GM13976 (cell line): ENCODE measurements around the gene TMEM240.
"Not testable (repeated sequence)": the region's sequence is repeated elsewhere in the genome, so short reads cannot be mapped to it uniquely, and the experiment has no call there.

Source experiments
- DNase-seq: peaks from one replicate; pipeline ENCODE4 v3.0.0; 2012; ENCODE audit warnings: low spot score
- CTCF ChIP-seq: IDR thresholded peaks from 2 replicates; pipeline ENCODE4 v1.5.1; 2012; ENCODE audit warnings: borderline replicate concordance, mild to moderate bottlenecking; ENCODE audit not compliant: insufficient read depth; ENCODE audit errors: extremely low read depth, missing control alignments, control extremely low read depth
- in situ Hi-C: fragments of 300-500 bp; cut with MboI; formaldehyde crosslinking; loops from one replicate; pipeline ENCODE4 v1.12.0; 2022; ENCODE audit warnings: low sequenced_read_pairs, mixed read lengths, inconsistent platforms; ENCODE audit not compliant: unreplicated experiment

TMEM240 gene

GRCh38 chr1:1507305-1507704, 33.1 kb downstream of the TMEM240 start:
- DNase-seq = no peak
- in situ Hi-C loops = no loop called here
- no peak for TF ChIP-seq CTCF

DNA sequence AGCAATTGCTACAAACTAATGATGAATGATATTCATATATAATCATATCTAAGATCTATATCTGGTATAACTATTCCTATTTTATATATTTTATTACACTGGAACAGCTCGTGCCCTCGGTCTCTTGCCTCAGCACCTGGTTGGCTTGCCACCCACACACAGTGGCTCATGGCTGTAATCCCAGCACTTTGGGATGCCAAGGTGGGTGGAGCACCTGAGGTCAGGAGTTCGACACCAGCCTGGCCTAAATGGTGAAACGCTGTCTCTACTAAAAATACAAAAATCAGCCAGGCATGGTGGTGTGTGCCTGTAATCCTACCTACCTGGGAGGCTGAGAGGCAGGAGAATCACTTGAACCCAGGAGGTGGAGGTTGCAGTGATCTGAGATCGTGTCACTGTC, 34.6 kb downstream of the TMEM240 start:
- in situ Hi-C loops, DNase-seq: not testable (repeated sequence)

DNA sequence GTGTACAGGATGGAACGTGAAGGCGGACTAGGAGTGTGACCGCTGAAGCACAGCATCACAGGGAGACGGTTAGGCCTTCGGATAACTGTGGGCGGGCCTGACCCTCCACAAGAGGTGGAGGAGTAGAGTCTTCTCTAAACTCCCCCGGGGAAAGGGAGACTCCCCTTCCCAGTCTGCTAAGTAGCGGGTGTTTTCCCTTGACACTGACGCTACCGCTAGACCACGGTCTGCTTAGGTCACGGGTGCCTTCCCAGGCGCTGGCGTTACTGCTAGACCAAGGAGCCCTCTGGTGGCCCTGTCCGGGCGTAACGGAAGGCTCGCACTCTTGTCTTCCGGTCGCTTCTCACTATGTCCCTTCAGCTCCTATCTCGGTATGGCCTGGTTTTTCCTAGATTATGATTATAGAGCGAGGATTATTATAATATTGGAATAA, 35.0 kb downstream of the TMEM240 start:
- TF ChIP-seq CTCF = peak; percentile 1
- DNase-seq, in situ Hi-C loops: not testable (repeated sequence)

DNA sequence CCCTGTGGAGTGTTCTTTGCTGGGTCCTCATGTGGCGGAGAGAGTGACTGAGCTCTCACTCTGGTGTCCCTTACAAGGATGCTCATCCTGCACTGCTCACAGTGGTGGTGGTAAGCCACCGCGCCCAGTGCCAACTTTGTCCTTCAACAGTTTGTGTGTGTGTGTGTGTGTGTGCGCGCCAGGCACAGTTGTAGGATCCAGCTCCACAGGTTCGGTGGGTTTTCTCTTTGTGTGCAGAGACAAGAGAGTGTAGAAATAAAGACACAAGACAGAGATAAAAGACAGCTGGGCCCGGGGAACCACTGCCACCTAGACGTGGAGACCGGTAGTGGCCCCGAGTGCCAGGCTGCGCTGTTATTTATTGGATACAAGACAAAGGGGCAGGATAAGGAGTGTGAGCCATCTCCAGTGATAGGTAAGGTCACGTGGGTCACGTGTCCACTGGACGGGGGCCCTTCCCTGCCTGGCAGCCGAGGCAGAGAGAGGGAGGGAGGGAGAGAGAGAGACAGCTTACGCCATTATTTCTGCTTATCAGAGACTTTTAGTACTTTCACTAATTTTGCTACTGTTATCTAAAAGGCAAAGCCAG, 35.6 kb downstream of the TMEM240 start:
- DNase-seq = peak; percentile 63
- peak; percentile 47 for TF ChIP-seq CTCF
- in situ Hi-C loops = not testable (repeated sequence)

DNA sequence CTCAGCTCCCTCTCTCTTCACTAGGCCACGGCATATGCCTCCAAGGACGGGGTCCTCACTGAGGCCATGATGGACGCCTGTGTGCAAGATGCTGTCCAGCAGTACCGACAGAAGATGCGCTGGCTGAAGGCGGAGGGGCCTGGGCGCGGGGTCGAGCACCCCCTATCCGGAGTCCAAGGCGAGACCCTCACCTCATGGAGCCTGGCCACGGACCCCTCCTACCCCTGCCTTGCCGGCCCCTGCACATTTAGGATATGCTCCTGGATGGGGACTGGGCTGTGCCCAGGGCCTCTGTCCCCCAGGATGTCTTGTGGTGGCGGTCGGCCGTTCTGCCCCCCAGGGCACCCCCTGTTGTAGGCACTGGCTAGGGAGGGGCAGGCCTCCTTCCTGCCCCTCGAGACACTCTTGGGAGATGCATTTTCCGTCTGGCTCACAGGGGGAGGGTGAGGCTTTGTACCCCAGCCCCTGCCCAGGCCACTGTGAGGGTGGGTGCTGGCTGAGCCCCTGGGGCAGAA, 44.9 kb downstream of the TMEM240 start:
- DNase-seq, in situ Hi-C loops: not testable (repeated sequence)

GRCh38 chr1:1494311-1494710, 46.1 kb downstream of the TMEM240 start:
- DNase-seq, in situ Hi-C loops: not testable (repeated sequence)

DNA sequence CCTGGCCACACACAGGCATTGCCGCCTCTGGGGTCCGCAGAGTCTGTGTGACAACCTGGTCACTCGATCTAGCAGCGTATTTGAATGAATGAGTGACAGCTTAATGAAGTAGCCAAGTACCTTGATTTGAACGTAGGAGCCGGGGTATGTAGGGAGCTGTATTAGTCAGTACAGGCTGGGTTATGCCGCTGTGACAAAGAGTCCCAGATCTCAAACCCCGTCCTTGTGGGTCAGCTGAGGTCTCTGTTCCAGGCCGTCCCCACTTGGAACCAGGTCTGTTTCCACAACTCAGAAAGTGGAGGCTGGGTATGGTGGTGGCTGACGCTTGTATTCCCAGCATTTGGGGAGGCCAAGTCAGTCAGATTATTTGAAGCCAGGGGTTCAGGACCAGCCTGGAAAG, 48.8 kb downstream of the TMEM240 start:
- no peak for DNase-seq
- in situ Hi-C loops = no loop called here
- no peak for TF ChIP-seq CTCF

DNA sequence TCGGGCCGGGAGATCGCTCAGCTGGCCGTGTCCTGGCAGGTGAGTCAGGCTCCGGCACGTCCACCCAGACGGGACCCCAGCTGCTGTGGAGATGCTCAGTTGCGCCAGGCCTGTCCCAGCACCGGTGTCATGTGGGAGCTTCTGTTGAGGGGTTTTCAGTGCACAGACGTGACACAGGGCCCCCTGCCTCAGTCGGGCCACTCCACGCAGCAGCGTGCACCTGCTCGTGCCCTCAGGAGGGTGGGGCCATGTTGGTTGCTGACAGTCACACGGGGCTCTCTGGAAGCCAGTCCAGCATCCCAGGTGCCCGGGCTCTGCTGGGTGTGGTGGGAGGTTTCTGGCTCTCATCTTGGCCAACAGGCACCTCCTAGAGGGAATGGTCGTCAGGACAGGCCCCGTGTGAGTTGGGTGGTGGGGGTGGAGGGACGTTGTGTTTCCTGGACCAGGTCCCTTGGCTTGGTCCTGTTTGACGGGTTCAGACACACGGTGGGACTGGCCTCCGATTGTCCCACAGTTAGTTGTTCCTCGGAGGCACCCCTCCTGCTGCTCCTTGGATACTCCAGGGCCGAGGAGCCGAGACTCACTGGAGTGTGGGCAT, 49.7 kb downstream of the TMEM240 start:
- no peak for TF ChIP-seq CTCF
- in situ Hi-C loops = no loop called here
- no peak for DNase-seq
